ENCODE results near the gene GPR3.

GPR3 gene

GRCh38 chr1:27353166-27353565 lies 39.3 kb upstream of the GPR3 start:
- H3K27ac ChIP-seq, result no peak overlapping the region
- DNase-seq, result no peak
- no peak overlapping the region for H3K4me3 ChIP-seq (ENCODE audit: low read depth, low read length)
- no peak for TF ChIP-seq CTCF (IDR thresholded peaks at IDR 0.05; ENCODE audit: low read depth, low read length)
- no peaks in the 10 kb centered on the region for H3K27me3 ChIP-seq (ENCODE audit: insufficient read depth, low read depth, severe bottlenecking)
- H3K36me3 ChIP-seq, result peaks cover 11% of the 10 kb centered on the region
- H3K9me3 ChIP-seq (ENCODE audit: severe bottlenecking), result no peaks in the 10 kb centered on the region

- H3K27me3 ChIP-seq (ENCODE audit: insufficient read depth, low read depth, severe bottlenecking), result no peaks in the 10 kb centered on the region
- peaks cover 11% of the 10 kb centered on the region for H3K36me3 ChIP-seq
- no peak overlapping the region for H3K27ac ChIP-seq
- no peak for DNase-seq
- no peak overlapping the region for H3K4me3 ChIP-seq (ENCODE audit: low read depth, low read length)
- no peak for TF ChIP-seq CTCF (IDR thresholded peaks at IDR 0.05; ENCODE audit: low read depth, low read length)
- H3K9me3 ChIP-seq (ENCODE audit: severe bottlenecking), result no peaks in the 10 kb centered on the region
Measured at GRCh38 chr1:27353629-27354028, 38.8 kb upstream of the GPR3 start.

- TF ChIP-seq CTCF (IDR thresholded peaks at IDR 0.05; ENCODE audit: low read depth, low read length), result no peak
- Histone ChIP-seq H3K9me3 (ENCODE audit: severe bottlenecking) (no peaks in the 10 kb centered on the region), H3K36me3 (peaks cover 11% of the 10 kb centered on the region), H3K4me3 (ENCODE audit: low read depth, low read length) (no peak overlapping the region), H3K27me3 (ENCODE audit: insufficient read depth, low read depth, severe bottlenecking) (no peaks in the 10 kb centered on the region), H3K27ac (no peak overlapping the region)
- DNase-seq, result no peak
Measured at GRCh38 chr1:27355683-27356082, 36.7 kb upstream of the GPR3 start.

- H3K4me3 ChIP-seq (ENCODE audit: low read depth, low read length), result no peak overlapping the region
Measured at GRCh38 chr1:27356277-27356618, 36.2 kb upstream of the GPR3 start.

GRCh38 chr1:27356619-27357280 lies 35.7 kb upstream of the GPR3 start:
- H3K27ac ChIP-seq, result no peak overlapping the region

More at GRCh38 chr1:27356277-27356618, 36.2 kb upstream of the GPR3 start:
- Histone ChIP-seq H3K36me3 (peaks cover 11% of the 10 kb centered on the region), H3K9me3 (ENCODE audit: severe bottlenecking) (no peaks in the 10 kb centered on the region), H3K27ac (no peak overlapping the region), H3K27me3 (ENCODE audit: insufficient read depth, low read depth, severe bottlenecking) (no peaks in the 10 kb centered on the region)
- TF ChIP-seq CTCF (IDR thresholded peaks at IDR 0.05; ENCODE audit: low read depth, low read length), result no peak
- DNase-seq, result no peak

More at GRCh38 chr1:27356619-27357280, 35.7 kb upstream of the GPR3 start:
- no peak overlapping the region for H3K4me3 ChIP-seq (ENCODE audit: low read depth, low read length)
- no peaks in the 10 kb centered on the region for H3K27me3 ChIP-seq (ENCODE audit: insufficient read depth, low read depth, severe bottlenecking)
- peak; percentile 42 for DNase-seq
- H3K9me3 ChIP-seq (ENCODE audit: severe bottlenecking), result no peaks in the 10 kb centered on the region
- peaks cover 8% of the 10 kb centered on the region for H3K36me3 ChIP-seq
- TF ChIP-seq CTCF (IDR thresholded peaks at IDR 0.05; ENCODE audit: low read depth, low read length), result peak; percentile 3; the same call in 1 of the 2 replicates

Data from WERI-Rb-1 (cell line).